HEK293 (cell line): ENCODE results near the gene TRIM65.

Experiments
- CTCF ChIA-PET: fragments of 350-600 bp; formaldehyde crosslinking; extraction: SDS; loops from one replicate; lab custom pipeline; 2021; ENCODE audit warnings: antibody characterized with exemption; lab: Yijun Ruan, JAX
- POLR2A ChIA-PET: fragments of 300-600 bp; formaldehyde crosslinking; extraction: SDS; loops from one replicate; lab custom pipeline; 2020; ENCODE audit warnings: antibody characterized with exemption, inconsistent platforms; lab: Yijun Ruan, JAX
- H3K27ac ChIP-seq: fragments of 200-500 bp; sonication (Bioruptor generic); 2 replicates; pipeline ENCODE4 v1.5.1; 2014; ENCODE audit warnings: low read depth, low read length, control low read depth, inconsistent platforms; ENCODE audit errors: extremely low read depth
- H3K36me3 ChIP-seq, 2 experiments: fragments of 200-500 bp in 1 of 2; sonication (Bioruptor generic) in 1 of 2; 1 replicate in 1 of 2; 2 replicates in 1 of 2; pipeline ENCODE4 v1.5.1; 2014 to 2017; ENCODE audit warnings: inconsistent platforms in 2 of 2, low read length in 2 of 2; ENCODE audit not compliant: control insufficient read depth in 2 of 2, insufficient read depth in 1 of 2
- H3K4me1 ChIP-seq: fragments of 200-500 bp; sonication (Bioruptor generic); 2 replicates; pipeline ENCODE4 v1.5.1; 2014; ENCODE audit warnings: mild to moderate bottlenecking, low read length, inconsistent platforms; ENCODE audit not compliant: control insufficient read depth, insufficient read depth
- H3K4me3 ChIP-seq: 2 replicates; pipeline ENCODE4 v1.5.1; 2011; ENCODE audit warnings: low read depth, mild to moderate bottlenecking, control low read depth, low read length, moderate library complexity
- H3K9me3 ChIP-seq: fragments of 200-500 bp; sonication (Bioruptor generic); 2 replicates; pipeline ENCODE4 v1.5.1; 2014; ENCODE audit warnings: low read depth, low read length, inconsistent platforms; ENCODE audit not compliant: control insufficient read depth, insufficient read depth
- EGR2 ChIP-seq: fragments of 450-650 bp; formaldehyde crosslinking; IDR thresholded peaks from 2 replicates; pipeline ENCODE4 v1.5.1; 2016; ENCODE audit warnings: low read depth, missing biosample characterization, missing genetic modification characterization
- KLF1 ChIP-seq: fragments of 450-650 bp; formaldehyde crosslinking; IDR thresholded peaks from 2 replicates; pipeline ENCODE4 v1.5.1; 2016; ENCODE audit warnings: missing biosample characterization, missing genetic modification characterization
- KLF16 ChIP-seq: fragments of 450-650 bp; formaldehyde crosslinking; IDR thresholded peaks from 2 replicates; pipeline ENCODE4 v1.5.1; 2017; ENCODE audit warnings: missing biosample characterization, missing genetic modification characterization
- SCRT1 ChIP-seq: fragments of 450-650 bp; formaldehyde crosslinking; IDR thresholded peaks from 2 replicates; pipeline ENCODE4 v1.5.1; 2016; ENCODE audit warnings: missing biosample characterization, missing genetic modification characterization, borderline replicate concordance
- SCRT2 ChIP-seq: fragments of 450-650 bp; formaldehyde crosslinking; IDR thresholded peaks from 2 replicates; pipeline ENCODE4 v1.5.1; 2016; ENCODE audit warnings: missing biosample characterization, missing genetic modification characterization
- SP3 ChIP-seq: fragments of 450-650 bp; formaldehyde crosslinking; IDR thresholded peaks from 2 replicates; pipeline ENCODE4 v1.5.1; 2016; ENCODE audit warnings: missing biosample characterization, missing genetic modification characterization
- ZFHX2 ChIP-seq: fragments of 450-650 bp; formaldehyde crosslinking; conservative IDR thresholded peaks from 2 replicates; pipeline ENCODE4 v1.5.1; 2016; ENCODE audit warnings: missing biosample characterization, missing genetic modification characterization
- ZNF112 ChIP-seq: fragments of 450-650 bp; formaldehyde crosslinking; IDR thresholded peaks from 2 replicates; pipeline ENCODE4 v1.5.0; 2017; ENCODE audit warnings: missing biosample characterization, missing genetic modification characterization
- ZNF169 ChIP-seq: fragments of 450-650 bp; formaldehyde crosslinking; IDR thresholded peaks from 2 replicates; pipeline ENCODE4 v1.5.1; 2016; ENCODE audit warnings: missing biosample characterization, missing genetic modification characterization
- ZNF175 ChIP-seq: fragments of 450-650 bp; formaldehyde crosslinking; IDR thresholded peaks from 2 replicates; pipeline ENCODE4 v1.5.1; 2016; ENCODE audit warnings: missing biosample characterization, missing genetic modification characterization
- ZNF211 ChIP-seq: fragments of 450-650 bp; formaldehyde crosslinking; IDR thresholded peaks from 2 replicates; pipeline ENCODE4 v1.5.1; 2016; ENCODE audit warnings: low read depth, missing biosample characterization, missing genetic modification characterization
- ZNF223 ChIP-seq: fragments of 450-650 bp; formaldehyde crosslinking; IDR thresholded peaks from 2 replicates; pipeline ENCODE4 v1.5.1; 2016; ENCODE audit warnings: missing biosample characterization, missing genetic modification characterization
- ZNF302 ChIP-seq: fragments of 450-650 bp; formaldehyde crosslinking; IDR thresholded peaks from 2 replicates; pipeline ENCODE4 v1.5.1; 2016; ENCODE audit warnings: missing biosample characterization, missing genetic modification characterization, low read depth
- ZNF37A ChIP-seq: fragments of 450-650 bp; IDR thresholded peaks from 2 replicates; pipeline ENCODE4 v1.5.1; 2018; ENCODE audit warnings: missing biosample characterization, missing genetic modification characterization
- ZNF449 ChIP-seq: fragments of 450-650 bp; formaldehyde crosslinking; IDR thresholded peaks from 2 replicates; pipeline ENCODE4 v1.5.1; 2017; ENCODE audit warnings: missing biosample characterization, mild to moderate bottlenecking, missing genetic modification characterization, moderate library complexity
- ZNF639 ChIP-seq: fragments of 450-650 bp; formaldehyde crosslinking; IDR thresholded peaks from 2 replicates; pipeline ENCODE4 v1.5.1; 2016; ENCODE audit warnings: missing biosample characterization, missing genetic modification characterization
- ZNF664 ChIP-seq: fragments of 450-650 bp; formaldehyde crosslinking; IDR thresholded peaks from 2 replicates; pipeline ENCODE4 v1.5.1; 2016; ENCODE audit warnings: missing biosample characterization, missing genetic modification characterization
- ZNF776 ChIP-seq: fragments of 450-650 bp; formaldehyde crosslinking; IDR thresholded peaks from 2 replicates; pipeline ENCODE4 v1.5.0; 2017; ENCODE audit warnings: missing biosample characterization, missing genetic modification characterization, borderline replicate concordance
- ZNF837 ChIP-seq: fragments of 450-650 bp; formaldehyde crosslinking; IDR thresholded peaks from 2 replicates; pipeline ENCODE4 v1.5.1; 2016; ENCODE audit warnings: missing biosample characterization, missing genetic modification characterization
- TF ChIP-seq, protein P1 (sequence below): fragments of 450-650 bp; formaldehyde crosslinking; IDR thresholded peaks from 2 replicates; pipeline ENCODE4 v1.5.1; 2016; ENCODE audit warnings: missing biosample characterization, missing genetic modification characterization

The TRIM65 gene

DNA sequence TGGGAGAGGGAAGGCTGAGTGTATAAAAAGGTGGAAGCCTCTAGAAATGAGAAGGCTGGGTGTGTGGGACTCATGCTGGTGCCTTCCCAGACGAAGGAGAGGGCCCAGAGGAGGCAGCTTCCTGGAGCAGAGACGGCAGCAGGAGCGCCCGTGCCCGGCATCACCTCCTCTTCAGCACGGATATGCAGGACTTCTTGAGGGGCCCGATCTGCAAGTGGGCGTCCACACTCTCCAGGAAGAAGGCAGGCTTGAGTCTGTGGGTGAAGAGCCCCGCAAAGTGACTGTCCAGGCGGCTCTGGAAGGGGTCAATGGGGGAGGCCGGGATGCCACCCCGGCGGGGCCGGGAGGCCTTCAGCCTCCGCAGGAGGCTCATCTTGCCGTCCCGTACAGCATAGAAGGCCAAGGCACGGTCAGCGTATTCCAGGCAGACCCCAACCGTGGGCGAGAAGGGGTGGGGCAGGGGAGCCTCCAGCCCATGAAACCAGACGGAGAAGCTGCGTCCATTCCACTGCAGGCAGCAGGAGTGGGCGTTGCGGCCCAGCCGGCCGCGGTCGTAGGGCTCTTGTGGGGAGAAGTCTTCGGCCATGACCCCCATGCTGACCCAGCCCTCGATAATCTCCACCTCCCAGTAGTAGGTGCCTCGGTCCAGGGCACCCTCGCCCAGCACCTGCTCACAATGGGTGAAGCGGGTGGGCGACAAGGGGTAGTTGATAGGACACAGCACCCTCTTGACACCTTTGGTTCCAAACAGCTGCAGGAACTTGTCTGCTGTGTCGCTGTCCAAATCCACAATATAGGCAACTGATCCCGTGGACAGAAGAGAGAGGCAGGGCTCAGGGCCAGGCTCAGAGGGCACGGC lies 22.2 kb downstream of the TRIM65 start:
- H3K36me3 ChIP-seq, result peaks cover 0 to 4% of the 10 kb centered on the region in 2 experiments; a peak in 1 of 3 replicates
- H3K27ac ChIP-seq, result no peak overlapping the region
- ChIA-PET POLR2A (interaction anchor here (1.0 to 5.1 kb wide), 2 partner anchors 19 to 94 kb away, joined by 3 to 34 read pairs; partner anchors contain the start of gene WBP2), CTCF (interaction anchor here (0.5 to 7.6 kb wide), 3 partner anchors 13 to 87 kb away, joined by 4 to 84 read pairs (median 5); no protein-coding TSS in a partner anchor)
- H3K4me1 ChIP-seq, result peaks cover 4% of the 10 kb centered on the region
- no peaks in the 10 kb centered on the region for H3K9me3 ChIP-seq
- TF ChIP-seq SP3 (tag by site-specific recombination), result no peak
- no peak for TF ChIP-seq ZNF112 (tag by site-specific recombination)
- no peak for TF ChIP-seq SCRT2 (tag by site-specific recombination)
- no peak for TF ChIP-seq KLF1 (tag by site-specific recombination)
- no peak for TF ChIP-seq ZNF223 (tag by site-specific recombination)
- TF ChIP-seq ZNF837, result no peak
- TF ChIP-seq ZNF302 (tag by site-specific recombination), result no peak
- no peak for TF ChIP-seq ZNF169 (tag by site-specific recombination)
- no peak for TF ChIP-seq ZNF37A (tag by site-specific recombination)
- no peak for TF ChIP-seq ZNF664
- no peak for TF ChIP-seq ZNF776 (tag by site-specific recombination)
- TF ChIP-seq KLF16 (tag by site-specific recombination), result no peak
- TF ChIP-seq, protein P1, sequence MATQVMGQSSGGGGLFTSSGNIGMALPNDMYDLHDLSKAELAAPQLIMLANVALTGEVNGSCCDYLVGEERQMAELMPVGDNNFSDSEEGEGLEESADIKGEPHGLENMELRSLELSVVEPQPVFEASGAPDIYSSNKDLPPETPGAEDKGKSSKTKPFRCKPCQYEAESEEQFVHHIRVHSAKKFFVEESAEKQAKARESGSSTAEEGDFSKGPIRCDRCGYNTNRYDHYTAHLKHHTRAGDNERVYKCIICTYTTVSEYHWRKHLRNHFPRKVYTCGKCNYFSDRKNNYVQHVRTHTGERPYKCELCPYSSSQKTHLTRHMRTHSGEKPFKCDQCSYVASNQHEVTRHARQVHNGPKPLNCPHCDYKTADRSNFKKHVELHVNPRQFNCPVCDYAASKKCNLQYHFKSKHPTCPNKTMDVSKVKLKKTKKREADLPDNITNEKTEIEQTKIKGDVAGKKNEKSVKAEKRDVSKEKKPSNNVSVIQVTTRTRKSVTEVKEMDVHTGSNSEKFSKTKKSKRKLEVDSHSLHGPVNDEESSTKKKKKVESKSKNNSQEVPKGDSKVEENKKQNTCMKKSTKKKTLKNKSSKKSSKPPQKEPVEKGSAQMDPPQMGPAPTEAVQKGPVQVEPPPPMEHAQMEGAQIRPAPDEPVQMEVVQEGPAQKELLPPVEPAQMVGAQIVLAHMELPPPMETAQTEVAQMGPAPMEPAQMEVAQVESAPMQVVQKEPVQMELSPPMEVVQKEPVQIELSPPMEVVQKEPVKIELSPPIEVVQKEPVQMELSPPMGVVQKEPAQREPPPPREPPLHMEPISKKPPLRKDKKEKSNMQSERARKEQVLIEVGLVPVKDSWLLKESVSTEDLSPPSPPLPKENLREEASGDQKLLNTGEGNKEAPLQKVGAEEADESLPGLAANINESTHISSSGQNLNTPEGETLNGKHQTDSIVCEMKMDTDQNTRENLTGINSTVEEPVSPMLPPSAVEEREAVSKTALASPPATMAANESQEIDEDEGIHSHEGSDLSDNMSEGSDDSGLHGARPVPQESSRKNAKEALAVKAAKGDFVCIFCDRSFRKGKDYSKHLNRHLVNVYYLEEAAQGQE (tag by site-specific recombination), result peak; percentile 87
- TF ChIP-seq ZFHX2 (tag by site-specific recombination), result 0 out of 2 replicates have a peak, but pooled peaks have one; percentile 9
- no peak for TF ChIP-seq SCRT1 (tag by site-specific recombination)
- TF ChIP-seq ZNF639, result no peak
- TF ChIP-seq ZNF175 (tag by site-specific recombination), result no peak
- TF ChIP-seq ZNF211 (tag by site-specific recombination), result no peak
- TF ChIP-seq EGR2 (tag by site-specific recombination), result peak; percentile 23; the same call in 1 of the 2 replicates
- no peak for TF ChIP-seq ZNF449
- H3K4me3 ChIP-seq, result no peak overlapping the region
